ENCODE data around the gene SLC7A6OS.

Gene SLC7A6OS

GRCh38 chr16:68310774-68311511, at the start of gene SLC7A6OS, which contains the start of gene PRMT7:
SLC7A6OS (minus strand) TSS chr16:68310946; CDS start chr16:68310926, 20 bp downstream.
PRMT7 (plus strand) TSS chr16:68311019; CDS start chr16:68315980, 4,961 bp downstream.
- DNase-seq (ENCODE audit: low read depth) = peak; percentile 82

GRCh38 chr16:68359398-68360191, 48.8 kb upstream of the SLC7A6OS start:
- DNase-seq (ENCODE audit: low read depth) = no peak

- no peak for DNase-seq (ENCODE audit: low read depth)
Measured at GRCh38 chr16:68358951-68359350, 48.2 kb upstream of the SLC7A6OS start.

GRCh38 chr16:68357923-68358322, 47.2 kb upstream of the SLC7A6OS start:
- DNase-seq (ENCODE audit: low read depth) = no peak

GRCh38 chr16:68357521-68357922, 46.8 kb upstream of the SLC7A6OS start:
- no peak for DNase-seq (ENCODE audit: low read depth)

- no peak for DNase-seq (ENCODE audit: low read depth)
Measured at GRCh38 chr16:68356919-68357286, 46.2 kb upstream of the SLC7A6OS start.

- peak; percentile 39 for DNase-seq (ENCODE audit: low read depth)
Measured at GRCh38 chr16:68356249-68356918, 45.6 kb upstream of the SLC7A6OS start.

GRCh38 chr16:68355447-68356248, 44.9 kb upstream of the SLC7A6OS start:
- DNase-seq (ENCODE audit: low read depth) = no peak

- DNase-seq (ENCODE audit: low read depth) = no peak
Measured at GRCh38 chr16:68354816-68355215, 44.1 kb upstream of the SLC7A6OS start.

GRCh38 chr16:68353366-68353765, 42.6 kb upstream of the SLC7A6OS start:
- no peak for DNase-seq (ENCODE audit: low read depth)

- DNase-seq (ENCODE audit: low read depth) = no peak
Measured at GRCh38 chr16:68351991-68352431, 41.3 kb upstream of the SLC7A6OS start.

GRCh38 chr16:68351463-68351862, 40.7 kb upstream of the SLC7A6OS start:
- no peak for DNase-seq (ENCODE audit: low read depth)

GRCh38 chr16:68350813-68351350, 40.1 kb upstream of the SLC7A6OS start:
- no peak for DNase-seq (ENCODE audit: low read depth)

GRCh38 chr16:68349838-68350410, 39.2 kb upstream of the SLC7A6OS start:
- no peak for DNase-seq (ENCODE audit: low read depth)

GRCh38 chr16:68348639-68349445, 38.1 kb upstream of the SLC7A6OS start:
- no peak for DNase-seq (ENCODE audit: low read depth)

- no peak for DNase-seq (ENCODE audit: low read depth)
Measured at GRCh38 chr16:68347605-68348004, 36.9 kb upstream of the SLC7A6OS start.

- no peak for DNase-seq (ENCODE audit: low read depth)
Measured at GRCh38 chr16:68346892-68347480, 36.2 kb upstream of the SLC7A6OS start.

GRCh38 chr16:68345958-68346635, 35.4 kb upstream of the SLC7A6OS start:
- DNase-seq (ENCODE audit: low read depth) = no peak

GRCh38 chr16:68345351-68345810, 34.6 kb upstream of the SLC7A6OS start:
- no peak for DNase-seq (ENCODE audit: low read depth)
